Testis (tissue), 3 donors: ENCODE data around the gene ETS2. TPM values are rescaled to one million over a fixed set of nuclear protein-coding genes. Genes with fewer than 3 reads are reported as not detected.
A peak's percentile ranks its signal among the peaks of the same experiment; 100 is the strongest.

Source experiments
- DNase-seq: peaks from one replicate; pipeline ENCODE4 v3.0.0-alpha.2; 2019
- H3K27ac ChIP-seq, 2 donors: fragments of 200-600 bp; sonication (generic); one replicate each; pipeline ENCODE4 v1.5.1; 2019
- H3K27me3 ChIP-seq: fragments of 200-600 bp; sonication (generic); one replicate; pipeline ENCODE4 v1.5.1; 2019
- H3K36me3 ChIP-seq: fragments of 200-600 bp; sonication (generic); one replicate; pipeline ENCODE4 v1.5.1; 2017; ENCODE audit warnings: low read depth; ENCODE audit errors: missing control alignments
- H3K4me1 ChIP-seq: fragments of 200-600 bp; sonication (generic); one replicate; pipeline ENCODE4 v1.5.1; 2019
- H3K4me3 ChIP-seq, 2 donors: fragments of 200-600 bp; sonication (generic); one replicate each; pipeline ENCODE4 v1.5.1; 2017 to 2019
- H3K9me3 ChIP-seq: fragments of 200-600 bp; sonication (generic); one replicate; pipeline ENCODE4 v1.5.1; 2017
- POLR2A ChIP-seq: fragments of 450-650 bp; IDR thresholded peaks from one replicate; pipeline ENCODE4 v1.6.1; 2017; ENCODE audit warnings: antibody characterized with exemption, mild to moderate bottlenecking, moderate library complexity
- WGBS, 2 donors: methylation state at CpG; one replicate each; pipeline ENCODE4 v1.1.5; 2018; 5-methylcytosine and 5-hydroxymethylcytosine counted together
- intact Hi-C: fragments of 100-400 bp; cut with DNase I; formaldehyde crosslinking; loops from one replicate; pipeline ENCODE4 v1.15.1; 2023; ENCODE audit warnings: low total_unique reads
- polyA plus RNA-seq: library from polyadenylated mRNA; stranded (reverse); fragments of 350-450 nt; fragmentation: Illumina TruSeq; extraction: RNeasy Lipid Tissue Mini Kit (QIAGEN cat#74804); gene quantifications from one replicate; pipeline ENCODE4 v1.2.3, GENCODE V29; 2014; ENCODE audit warnings: low read depth, low replicate concordance; ENCODE audit not compliant: insufficient read depth
- total RNA-seq, 2 donors: library from RNA; depleted of rRNA; stranded (reverse); fragments of >200 nt; gene quantifications; one replicate each; pipeline ENCODE4 v1.2.3, GENCODE V29; 2016
- TF ChIP-seq, protein P1 (sequence below), 3 experiments: fragments of 450-650 bp in 2 of 3; fragments of 200-600 bp in 1 of 3; sonication (generic) in 1 of 3; IDR thresholded peaks; one replicate each; pipeline ENCODE4 v1.5.1; 2016 to 2019; ENCODE audit warnings: antibody characterized with exemption in 3 of 3, mild to moderate bottlenecking in 2 of 3, moderate library complexity in 1 of 3

The ETS2 gene
- total and polyA plus RNA-seq, 3 donors from 2014 or later = 13.3 to 19.8 (median 16.2) TPM

- TF ChIP-seq POLR2A = no peak
- TF ChIP-seq, protein P1, sequence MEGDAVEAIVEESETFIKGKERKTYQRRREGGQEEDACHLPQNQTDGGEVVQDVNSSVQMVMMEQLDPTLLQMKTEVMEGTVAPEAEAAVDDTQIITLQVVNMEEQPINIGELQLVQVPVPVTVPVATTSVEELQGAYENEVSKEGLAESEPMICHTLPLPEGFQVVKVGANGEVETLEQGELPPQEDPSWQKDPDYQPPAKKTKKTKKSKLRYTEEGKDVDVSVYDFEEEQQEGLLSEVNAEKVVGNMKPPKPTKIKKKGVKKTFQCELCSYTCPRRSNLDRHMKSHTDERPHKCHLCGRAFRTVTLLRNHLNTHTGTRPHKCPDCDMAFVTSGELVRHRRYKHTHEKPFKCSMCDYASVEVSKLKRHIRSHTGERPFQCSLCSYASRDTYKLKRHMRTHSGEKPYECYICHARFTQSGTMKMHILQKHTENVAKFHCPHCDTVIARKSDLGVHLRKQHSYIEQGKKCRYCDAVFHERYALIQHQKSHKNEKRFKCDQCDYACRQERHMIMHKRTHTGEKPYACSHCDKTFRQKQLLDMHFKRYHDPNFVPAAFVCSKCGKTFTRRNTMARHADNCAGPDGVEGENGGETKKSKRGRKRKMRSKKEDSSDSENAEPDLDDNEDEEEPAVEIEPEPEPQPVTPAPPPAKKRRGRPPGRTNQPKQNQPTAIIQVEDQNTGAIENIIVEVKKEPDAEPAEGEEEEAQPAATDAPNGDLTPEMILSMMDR (IDR thresholded peaks at IDR 0.05) = no peak
- H3K27me3 ChIP-seq = no peaks in the 10 kb centered on the region
- 91 to 94% methylated on average over 12 of the region's 12 CpGs for WGBS, 2 donors
- H3K9me3 ChIP-seq = no peaks in the 10 kb centered on the region
- H3K4me3 ChIP-seq = no peak overlapping the region
- intact Hi-C loops = no loop called here
- H3K27ac ChIP-seq = no peak overlapping the region
- peaks cover 4% of the 10 kb centered on the region for H3K4me1 ChIP-seq
- H3K36me3 ChIP-seq = no peaks in the 10 kb centered on the region
- DNase-seq = no peak
These were observed 4.6 kb upstream of the ETS2 start for GRCh38 chr21:38800924-38801744.

- intact Hi-C loops = no loop called here
- 88 to 90% methylated on average over 16 of the region's 16 CpGs for WGBS, 2 donors
These were observed 3.4 kb upstream of the ETS2 start for GRCh38 chr21:38802050-38803026.

DNA sequence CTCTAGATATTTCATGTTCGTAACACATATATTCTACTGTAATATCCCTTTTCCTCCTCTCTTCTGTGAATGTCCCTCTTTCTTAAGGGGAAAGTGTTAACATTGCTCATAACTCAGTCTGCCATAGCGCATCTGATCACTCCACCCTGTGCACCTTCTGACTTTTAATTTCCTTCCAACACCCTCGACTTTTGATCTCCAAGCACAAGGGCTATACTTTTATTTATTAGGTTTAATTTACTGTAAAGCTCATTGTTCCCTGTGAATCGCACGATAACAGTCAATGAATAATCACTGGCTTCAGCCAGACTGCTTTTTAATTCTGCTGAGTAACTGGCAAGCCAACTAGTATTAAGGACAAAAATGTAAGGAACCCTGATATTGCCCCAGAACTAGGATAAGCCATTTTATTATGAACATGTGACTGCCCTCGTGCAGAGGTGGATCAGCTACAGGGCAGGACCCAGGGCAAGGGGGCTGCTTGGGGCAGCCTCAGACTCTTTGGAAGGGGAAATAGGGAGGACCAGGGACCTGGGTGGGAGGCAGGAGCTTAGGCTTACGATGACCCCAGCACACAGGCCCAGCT lies 2.6 kb upstream of the ETS2 start:
- WGBS, 2 donors = 59 to 78% methylated on average over 7 of the region's 7 CpGs
- Histone ChIP-seq H3K36me3 (no peaks in the 10 kb centered on the region), H3K4me3 (no peak overlapping the region), H3K27me3 (no peaks in the 10 kb centered on the region), H3K4me1 (peaks cover 8% of the 10 kb centered on the region), H3K27ac (no peak overlapping the region), H3K9me3 (no peaks in the 10 kb centered on the region)
- intact Hi-C loops = no loop called here
- TF ChIP-seq, protein P1 (IDR thresholded peaks at IDR 0.05) = no peak
- no peak for TF ChIP-seq POLR2A
- no peak for DNase-seq

More at GRCh38 chr21:38802050-38803026, 3.4 kb upstream of the ETS2 start:
- Histone ChIP-seq H3K27ac (no peak overlapping the region), H3K4me3 (no peak overlapping the region), H3K27me3 (no peaks in the 10 kb centered on the region), H3K36me3 (no peaks in the 10 kb centered on the region), H3K4me1 (peaks cover 4% of the 10 kb centered on the region), H3K9me3 (no peaks in the 10 kb centered on the region)
- TF ChIP-seq, protein P1 (IDR thresholded peaks at IDR 0.05) = no peak
- TF ChIP-seq POLR2A = no peak
- no peak for DNase-seq

DNA sequence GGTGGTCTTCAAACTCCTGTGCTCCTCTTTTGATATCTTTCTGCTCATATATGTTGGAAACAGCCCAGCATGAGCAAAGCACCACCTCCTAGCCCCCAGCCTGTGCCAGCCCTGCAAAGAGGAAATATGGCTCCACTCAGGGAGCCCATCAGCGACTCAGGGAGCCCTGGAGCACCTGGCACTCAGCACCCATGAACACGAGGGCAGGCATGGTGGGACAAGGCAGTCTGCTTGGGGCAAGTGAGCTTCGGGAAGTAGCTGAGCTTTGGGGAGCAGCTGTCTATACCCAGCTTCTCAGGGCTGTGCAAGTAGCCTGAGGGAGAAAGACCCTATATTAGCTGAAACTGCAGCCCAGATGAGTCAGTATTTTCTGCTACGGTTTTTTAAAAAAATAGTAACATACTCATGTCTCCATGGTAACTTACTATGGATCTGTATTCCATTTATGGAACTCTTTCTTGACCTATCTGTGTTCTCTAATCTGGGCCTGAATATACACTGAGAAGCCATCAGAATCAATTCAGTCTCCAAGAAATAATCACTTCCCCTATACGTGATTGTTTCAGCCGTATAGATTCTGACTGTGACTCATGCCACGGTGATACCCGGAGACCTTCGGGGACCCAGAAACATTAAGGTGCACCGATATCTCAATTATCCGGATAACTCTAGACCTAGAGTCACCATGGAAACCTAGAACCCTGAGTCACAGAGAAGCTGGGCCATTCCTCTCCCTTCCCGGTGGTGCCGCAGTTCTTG lies 1.5 kb upstream of the ETS2 start:
- intact Hi-C loops = no loop called here
- Histone ChIP-seq H3K9me3 (no peaks in the 10 kb centered on the region), H3K27me3 (no peaks in the 10 kb centered on the region), H3K4me1 (peaks cover 8% of the 10 kb centered on the region), H3K27ac (no peak overlapping the region), H3K4me3 (peak overlapping the region in 1 of 2 donors; percentile 82), H3K36me3 (no peaks in the 10 kb centered on the region)
- 64 to 77% methylated on average over 12 to 13 of the region's 13 CpGs for WGBS, 2 donors
- TF ChIP-seq, protein P1 (IDR thresholded peaks at IDR 0.05) = no peak
- no peak for TF ChIP-seq POLR2A
- no peak for DNase-seq
